Right lobe of liver (tissue), 4 donors: ENCODE data around the gene DCXR.

Experiments used
- POLR2A ChIP-seq: fragments of 450-650 bp; IDR thresholded peaks from one replicate; pipeline ENCODE4 v1.6.1; 2017; ENCODE audit warnings: antibody characterized with exemption, mild to moderate bottlenecking
- TF ChIP-seq, protein P1 (sequence below), 4 donors: fragments of 200-600 bp in 3 of 4; fragments of 450-650 bp in 1 of 4; IDR thresholded peaks; one replicate each; pipeline versions ENCODE4 v1.5.1 to v1.8.0; 2016 to 2022; ENCODE audit warnings: antibody characterized with exemption in 4 of 4, mild to moderate bottlenecking in 2 of 4
- donor health status: DM: no; HTN: no; CAD: no.
- donor health status: DM: no; HTN: no; CAD: no.
- donor health status: DM: no; HTN: yes; CAD: no.

DNA sequence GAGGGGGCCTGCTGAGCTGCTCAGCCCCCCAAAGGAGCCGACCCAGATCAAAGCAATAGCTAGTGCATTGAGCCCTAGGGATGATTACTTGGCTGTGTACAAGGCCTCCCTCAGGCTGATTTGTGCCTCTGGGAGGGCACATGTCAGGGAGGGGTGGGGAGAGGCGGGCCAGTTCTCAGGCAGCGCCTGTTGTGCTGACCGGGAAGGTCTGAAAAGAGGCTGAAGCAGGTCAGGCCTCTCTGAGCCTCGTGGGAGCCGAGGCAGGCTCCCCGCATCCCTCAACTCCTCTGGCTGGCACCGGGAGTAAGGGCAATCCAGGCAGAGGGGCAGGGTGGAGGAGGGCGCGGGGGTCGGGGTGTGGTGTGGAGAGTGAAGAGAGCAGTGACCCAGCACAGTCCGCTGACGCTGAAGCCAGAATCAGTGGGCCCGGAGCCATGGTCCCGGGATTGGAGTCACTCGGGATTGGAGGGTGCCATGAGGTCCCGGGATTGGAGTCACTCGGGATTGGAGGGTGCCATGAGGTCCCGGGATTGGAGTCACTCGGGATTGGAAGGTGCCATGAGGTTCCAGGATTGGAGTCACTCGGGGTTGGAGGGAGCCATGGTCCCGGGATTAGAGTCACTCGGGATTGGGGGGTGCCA, 3.0 kb downstream of the DCXR start:
- TF ChIP-seq, protein P1, sequence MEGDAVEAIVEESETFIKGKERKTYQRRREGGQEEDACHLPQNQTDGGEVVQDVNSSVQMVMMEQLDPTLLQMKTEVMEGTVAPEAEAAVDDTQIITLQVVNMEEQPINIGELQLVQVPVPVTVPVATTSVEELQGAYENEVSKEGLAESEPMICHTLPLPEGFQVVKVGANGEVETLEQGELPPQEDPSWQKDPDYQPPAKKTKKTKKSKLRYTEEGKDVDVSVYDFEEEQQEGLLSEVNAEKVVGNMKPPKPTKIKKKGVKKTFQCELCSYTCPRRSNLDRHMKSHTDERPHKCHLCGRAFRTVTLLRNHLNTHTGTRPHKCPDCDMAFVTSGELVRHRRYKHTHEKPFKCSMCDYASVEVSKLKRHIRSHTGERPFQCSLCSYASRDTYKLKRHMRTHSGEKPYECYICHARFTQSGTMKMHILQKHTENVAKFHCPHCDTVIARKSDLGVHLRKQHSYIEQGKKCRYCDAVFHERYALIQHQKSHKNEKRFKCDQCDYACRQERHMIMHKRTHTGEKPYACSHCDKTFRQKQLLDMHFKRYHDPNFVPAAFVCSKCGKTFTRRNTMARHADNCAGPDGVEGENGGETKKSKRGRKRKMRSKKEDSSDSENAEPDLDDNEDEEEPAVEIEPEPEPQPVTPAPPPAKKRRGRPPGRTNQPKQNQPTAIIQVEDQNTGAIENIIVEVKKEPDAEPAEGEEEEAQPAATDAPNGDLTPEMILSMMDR (IDR thresholded peaks at IDR 0.05): no peak
- TF ChIP-seq POLR2A: no peak
